ENCODE results near the gene RRP1B.
"Not testable (repeated sequence)": the region's sequence is repeated elsewhere in the genome, so short reads cannot be mapped to it uniquely, and the experiment has no call there.

The RRP1B gene, protein sequence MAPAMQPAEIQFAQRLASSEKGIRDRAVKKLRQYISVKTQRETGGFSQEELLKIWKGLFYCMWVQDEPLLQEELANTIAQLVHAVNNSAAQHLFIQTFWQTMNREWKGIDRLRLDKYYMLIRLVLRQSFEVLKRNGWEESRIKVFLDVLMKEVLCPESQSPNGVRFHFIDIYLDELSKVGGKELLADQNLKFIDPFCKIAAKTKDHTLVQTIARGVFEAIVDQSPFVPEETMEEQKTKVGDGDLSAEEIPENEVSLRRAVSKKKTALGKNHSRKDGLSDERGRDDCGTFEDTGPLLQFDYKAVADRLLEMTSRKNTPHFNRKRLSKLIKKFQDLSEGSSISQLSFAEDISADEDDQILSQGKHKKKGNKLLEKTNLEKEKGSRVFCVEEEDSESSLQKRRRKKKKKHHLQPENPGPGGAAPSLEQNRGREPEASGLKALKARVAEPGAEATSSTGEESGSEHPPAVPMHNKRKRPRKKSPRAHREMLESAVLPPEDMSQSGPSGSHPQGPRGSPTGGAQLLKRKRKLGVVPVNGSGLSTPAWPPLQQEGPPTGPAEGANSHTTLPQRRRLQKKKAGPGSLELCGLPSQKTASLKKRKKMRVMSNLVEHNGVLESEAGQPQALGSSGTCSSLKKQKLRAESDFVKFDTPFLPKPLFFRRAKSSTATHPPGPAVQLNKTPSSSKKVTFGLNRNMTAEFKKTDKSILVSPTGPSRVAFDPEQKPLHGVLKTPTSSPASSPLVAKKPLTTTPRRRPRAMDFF

DNA sequence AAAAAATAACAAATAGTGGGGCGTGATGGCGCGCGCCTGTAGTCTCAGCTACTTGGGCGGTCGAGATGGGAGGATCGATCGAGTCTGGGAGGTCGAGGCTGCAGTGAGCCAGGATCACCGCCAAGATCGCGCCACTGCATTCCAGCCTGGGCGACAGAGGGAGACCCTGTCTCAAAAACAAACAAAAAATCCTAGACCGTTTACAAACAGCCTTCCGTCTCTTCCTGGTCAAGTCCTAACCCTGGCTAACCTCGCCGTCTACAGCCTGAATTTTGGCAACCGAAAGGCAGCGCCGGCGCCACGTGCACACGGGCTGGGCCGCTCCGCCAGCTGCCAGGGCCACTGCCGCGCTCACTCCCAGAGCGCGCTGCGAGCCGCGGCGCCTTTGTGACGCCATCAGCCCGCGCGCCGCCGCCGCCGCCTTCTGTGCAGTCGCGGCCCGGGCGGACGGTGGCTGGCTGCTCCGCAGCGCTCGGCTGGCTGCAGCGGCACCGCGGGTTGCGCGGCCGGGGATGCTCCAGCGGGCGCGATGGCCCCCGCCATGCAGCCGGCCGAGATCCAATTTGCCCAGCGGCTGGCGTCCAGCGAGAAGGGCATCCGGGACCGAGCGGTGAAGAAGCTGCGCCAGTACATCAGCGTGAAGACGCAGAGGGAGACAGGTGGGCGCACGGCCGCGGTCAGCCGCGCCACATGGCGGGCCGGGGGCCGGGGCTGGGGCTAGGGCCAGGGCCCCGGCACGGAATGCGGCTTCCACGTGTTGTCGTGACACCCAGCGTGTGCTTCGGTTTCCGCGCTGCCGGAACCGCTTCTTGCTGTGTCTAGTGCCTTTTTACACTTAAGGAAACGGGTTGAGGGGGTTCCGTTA lies at the start of gene RRP1B, which contains the start of gene HSF2BP:
RRP1B (plus strand) TSS at position 425 of the 865 bp plus-strand sequence; CDS start at position 530, 105 bp downstream.
HSF2BP (minus strand) TSS at position 353 of the 865 bp plus-strand sequence. CDS start 1,392 bp downstream, outside the sequence.
- no peaks in the 10 kb centered on the region for H3K27me3 Mint-ChIP-seq (ENCODE audit: low read depth)
- H3K9me3 Mint-ChIP-seq = no peaks in the 10 kb centered on the region
- TF ChIP-seq, protein P1, sequence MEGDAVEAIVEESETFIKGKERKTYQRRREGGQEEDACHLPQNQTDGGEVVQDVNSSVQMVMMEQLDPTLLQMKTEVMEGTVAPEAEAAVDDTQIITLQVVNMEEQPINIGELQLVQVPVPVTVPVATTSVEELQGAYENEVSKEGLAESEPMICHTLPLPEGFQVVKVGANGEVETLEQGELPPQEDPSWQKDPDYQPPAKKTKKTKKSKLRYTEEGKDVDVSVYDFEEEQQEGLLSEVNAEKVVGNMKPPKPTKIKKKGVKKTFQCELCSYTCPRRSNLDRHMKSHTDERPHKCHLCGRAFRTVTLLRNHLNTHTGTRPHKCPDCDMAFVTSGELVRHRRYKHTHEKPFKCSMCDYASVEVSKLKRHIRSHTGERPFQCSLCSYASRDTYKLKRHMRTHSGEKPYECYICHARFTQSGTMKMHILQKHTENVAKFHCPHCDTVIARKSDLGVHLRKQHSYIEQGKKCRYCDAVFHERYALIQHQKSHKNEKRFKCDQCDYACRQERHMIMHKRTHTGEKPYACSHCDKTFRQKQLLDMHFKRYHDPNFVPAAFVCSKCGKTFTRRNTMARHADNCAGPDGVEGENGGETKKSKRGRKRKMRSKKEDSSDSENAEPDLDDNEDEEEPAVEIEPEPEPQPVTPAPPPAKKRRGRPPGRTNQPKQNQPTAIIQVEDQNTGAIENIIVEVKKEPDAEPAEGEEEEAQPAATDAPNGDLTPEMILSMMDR (IDR thresholded peaks at IDR 0.05; ENCODE audit: unreplicated experiment in 3 of 3) = no peak
- peak within 1 kb of the TSS; percentile 83 to 93 (median 93) for H3K27ac Mint-ChIP-seq
- H3K4me3 Mint-ChIP-seq = peak within 1 kb of the TSS; percentile 94 to 98 (median 95)
- H3K4me1 Mint-ChIP-seq = peaks cover 31% of the 10 kb centered on the region
- peaks cover 12% of the 10 kb centered on the region for H3K36me3 Mint-ChIP-seq (ENCODE audit: low read depth)

DNA sequence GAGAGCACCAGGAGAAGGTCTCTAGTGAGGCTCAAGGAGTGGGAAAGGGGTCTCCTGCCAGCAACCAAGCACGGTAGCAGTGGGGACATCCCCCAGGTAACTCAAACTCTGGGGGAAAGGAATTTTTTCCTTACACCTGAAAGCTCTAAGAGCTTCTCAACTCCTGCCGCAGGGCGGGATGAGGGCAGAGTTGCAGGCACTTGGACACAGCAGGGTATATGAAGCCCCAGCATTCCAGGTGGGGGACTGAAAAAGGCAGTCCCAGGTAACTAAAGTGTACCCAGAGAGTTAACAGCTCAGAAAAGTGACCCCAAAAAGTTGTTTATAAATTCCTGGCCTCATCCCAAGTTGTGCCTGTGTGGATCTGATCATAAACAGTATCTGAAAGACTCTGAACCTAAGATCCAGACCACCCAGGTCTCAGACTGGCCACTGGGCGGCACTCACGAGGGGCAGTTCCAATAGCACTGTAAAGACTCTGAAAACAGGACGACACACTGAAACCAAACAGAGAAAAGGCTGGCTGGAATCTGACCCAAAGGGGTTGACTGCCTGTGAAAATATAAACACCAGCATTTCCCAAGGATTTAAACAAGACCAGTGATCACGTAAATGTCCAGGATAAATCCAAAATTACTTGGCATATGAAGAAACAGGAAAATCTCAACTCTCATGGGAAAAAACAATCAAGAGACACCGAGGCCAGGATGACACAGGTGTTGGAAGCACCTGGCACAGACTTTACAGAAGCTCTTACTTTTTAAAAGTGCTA lies 47.6 kb upstream of the RRP1B start:
- H3K4me1 Mint-ChIP-seq = peaks cover 34% of the 10 kb centered on the region
- no peaks in the 10 kb centered on the region for H3K36me3 Mint-ChIP-seq (ENCODE audit: low read depth)
- TF ChIP-seq, protein P1 (IDR thresholded peaks at IDR 0.05; ENCODE audit: unreplicated experiment in 3 of 3) = peak; percentile 65 to 75 (median 67)
- peaks cover 8% of the 10 kb centered on the region for H3K27me3 Mint-ChIP-seq (ENCODE audit: low read depth)
- H3K4me3 Mint-ChIP-seq = no peak overlapping the region
- H3K27ac Mint-ChIP-seq = peak overlapping the region; percentile 54 to 82 (median 62)
- H3K9me3 Mint-ChIP-seq = peaks cover 4% of the 10 kb centered on the region

DNA sequence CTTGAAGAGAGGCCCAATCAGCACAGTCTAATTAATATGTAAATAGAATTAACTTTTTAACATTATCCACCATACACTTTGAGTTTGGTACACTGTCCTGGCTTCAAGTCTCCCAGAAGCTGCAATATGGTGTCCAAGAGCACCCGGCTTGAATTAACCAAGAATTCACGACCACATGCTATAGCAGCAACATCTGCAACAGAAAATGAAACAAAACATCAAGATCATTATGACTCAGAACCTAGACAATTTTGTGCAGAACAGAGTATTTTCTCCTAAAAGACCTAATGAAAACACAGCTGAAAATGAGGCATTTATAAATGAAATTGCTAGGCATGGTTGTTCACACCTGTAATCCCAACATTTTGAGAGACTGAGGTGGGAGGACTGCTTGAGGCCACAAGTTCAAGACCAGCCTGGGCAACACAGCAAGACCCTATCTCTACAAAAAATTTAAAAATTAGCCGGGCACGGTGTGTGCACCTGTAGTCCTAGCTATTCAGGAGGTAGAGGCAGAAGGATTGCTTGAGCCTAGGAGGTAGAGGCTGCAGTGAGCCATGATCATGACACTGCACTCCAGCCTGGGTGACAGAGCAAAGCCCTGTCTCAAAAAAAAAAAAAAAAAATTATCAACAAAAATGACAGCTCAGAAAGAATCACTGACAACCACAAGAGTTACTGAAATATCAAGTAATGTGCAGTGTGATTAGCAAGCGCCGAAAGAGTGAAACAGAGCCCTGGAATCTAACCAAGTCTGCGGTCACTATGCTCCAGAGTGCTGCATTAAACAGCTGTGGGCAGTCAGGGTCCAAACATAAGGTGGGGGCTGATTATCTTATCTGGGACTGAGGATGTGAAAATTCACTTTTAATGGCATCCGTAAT lies 45.4 kb upstream of the RRP1B start:
- Mint-ChIP-seq H3K4me3 (no peak overlapping the region), H3K27ac (no peak overlapping the region), H3K36me3 (ENCODE audit: low read depth) (no peaks in the 10 kb centered on the region), H3K4me1 (peaks cover 29% of the 10 kb centered on the region), H3K27me3 (ENCODE audit: low read depth) (peaks cover 8% of the 10 kb centered on the region), H3K9me3 (no peaks in the 10 kb centered on the region)
- TF ChIP-seq, protein P1 (IDR thresholded peaks at IDR 0.05; ENCODE audit: unreplicated experiment in 3 of 3) = no peak

DNA sequence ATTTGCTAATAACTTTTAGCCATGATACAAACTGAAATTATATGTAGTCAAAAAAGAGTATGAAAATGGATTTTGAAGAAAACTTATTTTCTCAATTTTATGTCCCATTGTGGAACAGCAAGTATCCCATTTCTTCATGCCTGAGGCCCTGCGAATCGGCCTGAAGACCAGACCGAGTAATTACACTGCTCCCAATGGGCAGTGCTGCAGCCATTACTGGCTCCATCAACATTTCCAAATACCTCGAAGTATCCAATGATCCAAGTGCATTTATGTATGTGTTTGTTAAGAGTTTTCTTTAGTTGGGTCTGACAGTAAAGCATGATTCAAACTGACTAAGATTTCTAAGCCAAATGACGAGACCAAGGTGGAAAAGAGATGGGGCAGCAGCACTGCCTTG lies 44.5 kb upstream of the RRP1B start:
- no peak overlapping the region for H3K27ac Mint-ChIP-seq
- peaks cover 8% of the 10 kb centered on the region for H3K27me3 Mint-ChIP-seq (ENCODE audit: low read depth)
- H3K4me1 Mint-ChIP-seq = peaks cover 21% of the 10 kb centered on the region
- H3K4me3 Mint-ChIP-seq = no peak overlapping the region
- H3K36me3 Mint-ChIP-seq (ENCODE audit: low read depth) = peaks cover 2% of the 10 kb centered on the region
- H3K9me3 Mint-ChIP-seq = peaks cover 4% of the 10 kb centered on the region
- TF ChIP-seq, protein P1 (IDR thresholded peaks at IDR 0.05; ENCODE audit: unreplicated experiment in 3 of 3) = no peak

DNA sequence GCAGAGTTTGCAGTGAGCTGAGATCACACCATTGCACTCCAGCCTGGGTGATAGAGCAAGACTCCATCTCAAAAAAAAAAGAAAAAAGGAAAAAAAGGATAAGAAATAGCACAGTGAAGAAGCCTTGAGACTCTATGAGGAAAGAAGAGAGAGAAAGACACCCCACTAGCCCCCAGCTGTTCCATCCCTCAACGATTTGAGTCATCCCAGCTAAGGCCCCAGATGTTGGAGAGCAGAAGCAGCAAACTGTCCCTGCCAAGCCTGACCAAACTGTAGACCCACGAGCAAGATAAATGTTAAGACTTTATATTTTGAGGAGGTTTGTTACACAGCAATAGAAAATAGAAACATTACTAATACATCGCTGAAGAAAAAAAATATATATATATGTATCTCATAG lies 42.5 kb upstream of the RRP1B start:
- H3K4me3 Mint-ChIP-seq, H3K4me1 Mint-ChIP-seq, H3K27ac Mint-ChIP-seq: not testable (repeated sequence)
- H3K27me3 Mint-ChIP-seq (ENCODE audit: low read depth) = peaks cover 10% of the 10 kb centered on the region
- peaks cover 15% of the 10 kb centered on the region for H3K9me3 Mint-ChIP-seq
- H3K36me3 Mint-ChIP-seq (ENCODE audit: low read depth) = peaks cover 13% of the 10 kb centered on the region
